HUES64 (cell line): ENCODE data around the gene FOXP1.

Source experiments
- H3K27ac ChIP-seq: 2 replicates; pipeline ENCODE4 v1.7.0; 2013; ENCODE audit warnings: low read depth, low read length, inconsistent platforms
- H3K27me3 ChIP-seq: 2 replicates; pipeline ENCODE4 v1.6.1; 2013; ENCODE audit warnings: mild to moderate bottlenecking, low read length; ENCODE audit not compliant: insufficient read depth
- H3K36me3 ChIP-seq: 2 replicates; pipeline ENCODE4 v1.6.1; 2013; ENCODE audit warnings: mild to moderate bottlenecking, low read length; ENCODE audit not compliant: insufficient read depth
- H3K4me1 ChIP-seq: 2 replicates; pipeline ENCODE4 v1.6.1; 2013; ENCODE audit warnings: mild to moderate bottlenecking, low read length, moderate library complexity; ENCODE audit not compliant: insufficient read depth
- H3K4me3 ChIP-seq: 2 replicates; pipeline ENCODE4 v1.5.1; 2013; ENCODE audit warnings: mild to moderate bottlenecking, low read length, moderate library complexity
- H3K9ac ChIP-seq: 2 replicates; pipeline ENCODE4 v1.6.1; 2013; ENCODE audit warnings: mild to moderate bottlenecking, low read depth, low read length
- H3K9me3 ChIP-seq: 2 replicates; pipeline ENCODE4 v1.6.1; 2013; ENCODE audit warnings: low read depth, low read length; ENCODE audit not compliant: insufficient read depth
- WGBS: fragments of 150-250, 120-280 bp; methylation state at CpG from one replicate; pipeline ENCODE4 v1.1.7; 2013; ENCODE audit warnings: missing lambda C conversion rate; 5-methylcytosine and 5-hydroxymethylcytosine counted together

FOXP1 gene

DNA sequence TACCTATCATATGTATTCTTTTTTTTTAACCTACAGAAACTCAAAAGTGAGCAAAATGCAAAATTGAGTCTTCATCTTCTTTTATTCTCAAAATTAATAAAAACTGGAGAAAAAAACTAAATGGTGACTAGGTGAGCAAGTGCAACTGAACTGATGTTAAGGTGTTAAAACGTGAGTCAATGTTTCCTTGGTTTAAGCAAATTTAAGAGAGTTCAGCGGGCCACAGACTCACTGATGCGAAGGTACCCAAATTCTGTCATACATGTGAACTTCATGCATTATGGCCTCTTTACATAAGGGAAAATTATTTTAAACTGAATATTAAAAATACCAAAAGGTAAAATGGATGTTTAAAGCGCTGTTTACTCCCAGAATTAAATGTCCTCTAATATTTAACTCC, 206.6 kb downstream of the FOXP1 start:
- Histone ChIP-seq H3K36me3 (no peaks in the 10 kb centered on the region), H3K27ac (no peak overlapping the region), H3K27me3 (no peaks in the 10 kb centered on the region), H3K4me1 (peaks cover 10% of the 10 kb centered on the region), H3K9ac (no peak overlapping the region), H3K9me3 (no peaks in the 10 kb centered on the region), H3K4me3 (no peak overlapping the region)
- 97% methylated on average over 3 of the region's 4 CpGs for WGBS

DNA sequence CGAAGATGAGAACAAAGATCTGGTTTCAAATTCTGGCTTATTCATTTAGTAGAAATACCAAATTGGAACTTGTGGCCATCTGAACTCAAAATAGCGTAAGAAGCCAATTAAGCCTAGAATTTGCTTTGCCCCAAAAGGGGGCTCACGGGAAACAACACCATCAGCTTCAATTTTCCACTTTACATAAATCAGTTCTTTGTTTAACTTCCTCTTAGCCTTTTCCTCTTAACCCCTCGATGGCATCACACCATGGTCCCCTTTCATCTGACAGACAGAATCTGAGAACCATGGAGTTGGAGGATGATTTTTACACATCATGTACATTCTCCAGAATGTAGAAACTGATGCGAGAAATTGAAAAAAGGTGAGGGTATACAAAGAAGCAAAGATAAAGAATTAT, 207.0 kb downstream of the FOXP1 start:
- Histone ChIP-seq H3K4me1 (peaks cover 10% of the 10 kb centered on the region), H3K9me3 (no peaks in the 10 kb centered on the region), H3K36me3 (no peaks in the 10 kb centered on the region), H3K4me3 (no peak overlapping the region), H3K27me3 (no peaks in the 10 kb centered on the region), H3K27ac (no peak overlapping the region), H3K9ac (no peak overlapping the region)
- 85% methylated on average over 4 of the region's 5 CpGs for WGBS

DNA sequence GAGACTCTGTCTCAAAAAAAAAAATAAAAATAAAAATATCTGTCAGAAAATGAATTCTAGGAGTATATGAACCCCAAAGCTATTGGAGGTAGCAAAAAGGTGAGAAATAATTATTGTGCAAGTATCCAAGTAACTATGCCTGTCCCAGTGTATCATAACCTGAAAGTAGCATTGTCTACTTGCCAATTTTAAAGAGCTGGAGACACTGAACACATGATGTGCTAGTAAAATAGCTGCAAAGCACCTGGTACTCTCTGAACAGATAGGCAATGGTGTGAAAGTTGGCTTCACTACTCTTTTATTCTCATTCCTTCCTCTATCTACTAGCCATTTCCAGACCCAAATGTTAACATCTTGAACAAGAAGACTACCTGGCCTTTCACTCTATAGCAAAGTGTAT, 208.9 kb downstream of the FOXP1 start:
- H3K4me1 ChIP-seq: peaks cover 10% of the 10 kb centered on the region
- no peak overlapping the region for H3K27ac ChIP-seq
- H3K27me3 ChIP-seq: no peaks in the 10 kb centered on the region

DNA sequence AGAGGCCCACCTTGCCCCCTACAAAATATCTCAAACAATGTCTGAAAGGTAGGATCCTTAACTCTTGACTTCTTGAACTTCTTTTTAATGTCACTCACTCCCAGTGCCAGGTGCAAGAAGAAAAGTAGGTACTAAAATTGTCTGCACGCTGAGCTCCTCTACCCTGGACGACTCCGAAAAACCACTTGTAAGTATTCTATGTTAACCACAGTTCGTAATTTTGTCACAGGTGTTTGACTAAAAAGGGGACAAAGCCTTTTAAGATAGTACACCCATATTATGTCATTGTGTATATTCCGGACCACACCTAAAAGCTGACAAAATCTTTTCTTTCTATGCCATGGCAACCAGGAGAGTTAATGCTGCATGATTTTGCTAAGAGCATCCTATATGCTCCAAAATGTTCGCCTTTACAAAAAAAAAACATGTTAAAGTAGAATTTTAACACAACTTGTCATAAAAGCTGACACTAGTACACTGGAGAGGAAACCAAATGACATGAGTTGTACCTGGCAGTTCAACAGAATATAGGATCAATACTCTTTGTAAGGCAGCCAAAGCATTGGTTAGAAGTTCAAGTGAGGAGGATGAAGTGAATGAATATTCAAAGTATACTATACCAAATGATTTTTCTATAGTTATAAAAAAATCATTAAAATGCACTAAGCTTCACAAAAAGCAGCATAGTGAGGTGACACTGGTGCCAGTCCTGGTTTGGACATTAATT, 210.5 kb downstream of the FOXP1 start:
- Histone ChIP-seq H3K36me3 (no peaks in the 10 kb centered on the region), H3K27me3 (no peaks in the 10 kb centered on the region), H3K9me3 (no peaks in the 10 kb centered on the region), H3K4me1 (peaks cover 10% of the 10 kb centered on the region), H3K9ac (no peak overlapping the region), H3K27ac (no peak overlapping the region), H3K4me3 (no peak overlapping the region)
- WGBS: 94% methylated on average over 6 of the region's 6 CpGs

More for the DNA sequence above, 208.9 kb downstream of the FOXP1 start:
- Histone ChIP-seq H3K9ac (no peak overlapping the region), H3K36me3 (no peaks in the 10 kb centered on the region), H3K9me3 (no peaks in the 10 kb centered on the region), H3K4me3 (no peak overlapping the region)

DNA sequence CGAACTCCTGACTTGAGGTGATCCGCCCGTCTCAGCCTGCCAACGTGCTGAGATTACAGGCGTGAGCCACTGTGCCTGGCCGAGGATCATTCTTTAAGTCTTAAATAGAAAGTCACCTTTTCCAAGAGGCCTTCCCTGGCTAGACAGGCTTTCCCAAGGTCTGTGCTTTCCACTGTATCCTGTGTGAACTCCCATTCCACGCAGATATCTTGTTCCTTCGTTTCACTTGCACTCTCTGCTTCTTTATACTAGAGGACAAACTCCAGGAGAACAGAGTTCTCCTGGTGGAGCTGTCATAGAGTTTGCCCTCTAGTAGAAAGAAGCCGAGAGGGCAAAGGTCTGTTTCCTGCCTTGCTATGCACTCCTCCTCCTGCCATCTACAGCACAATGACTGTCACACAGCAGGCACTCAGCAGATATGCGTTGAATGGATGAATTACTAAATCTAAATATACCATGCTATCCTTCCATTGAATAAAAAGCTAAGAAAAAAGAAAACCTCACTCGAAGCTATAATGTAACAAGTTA, 211.2 kb downstream of the FOXP1 start:
- Histone ChIP-seq H3K9ac (no peak overlapping the region), H3K27ac (no peak overlapping the region), H3K9me3 (no peaks in the 10 kb centered on the region), H3K4me1 (peaks cover 10% of the 10 kb centered on the region), H3K4me3 (no peak overlapping the region), H3K27me3 (no peaks in the 10 kb centered on the region), H3K36me3 (no peaks in the 10 kb centered on the region)
- 76% methylated on average over 10 of the region's 11 CpGs for WGBS

DNA sequence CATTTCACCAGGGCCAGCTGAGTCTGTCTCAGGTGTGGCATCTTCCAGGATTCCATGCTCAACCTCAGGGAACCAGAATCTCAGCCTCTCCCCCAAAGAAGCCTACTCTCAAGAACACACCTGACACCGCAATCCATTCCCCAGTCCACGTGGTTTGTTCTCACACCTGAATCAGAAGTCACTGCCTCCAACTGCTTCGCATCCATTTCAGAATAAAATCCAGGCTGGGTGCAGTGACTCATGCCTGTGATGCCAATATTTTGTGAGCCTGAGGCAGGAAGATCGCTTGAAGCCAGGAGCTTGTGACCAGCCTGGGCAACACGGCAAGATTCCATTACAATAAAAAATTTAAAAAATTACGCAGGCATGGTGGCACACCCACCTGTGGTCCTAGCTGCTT, 212.2 kb downstream of the FOXP1 start:
- Histone ChIP-seq H3K9ac (no peak overlapping the region), H3K36me3 (no peaks in the 10 kb centered on the region), H3K4me3 (no peak overlapping the region), H3K27me3 (no peaks in the 10 kb centered on the region), H3K9me3 (no peaks in the 10 kb centered on the region), H3K27ac (no peak overlapping the region), H3K4me1 (peaks cover 18% of the 10 kb centered on the region)
- WGBS: 92% methylated on average over 6 of the region's 6 CpGs

DNA sequence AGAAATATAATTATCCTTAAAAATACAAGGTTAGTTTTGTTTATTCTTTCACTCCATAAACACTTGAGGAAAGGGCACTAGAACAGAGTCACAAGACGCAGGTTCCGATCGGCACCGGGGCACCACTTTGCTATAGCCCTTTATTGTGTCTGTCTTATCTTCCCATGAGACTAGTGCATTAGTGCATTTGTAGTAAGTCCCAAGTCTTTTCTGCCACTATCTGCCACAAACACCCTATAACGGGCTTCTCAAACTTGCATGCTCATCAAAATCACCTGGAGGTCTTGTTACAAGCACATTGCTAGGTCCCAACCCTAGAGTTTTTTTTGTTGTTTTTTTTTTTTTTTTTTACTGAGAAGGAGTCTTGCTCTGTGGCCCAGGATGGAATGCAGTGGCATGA, 213.1 kb downstream of the FOXP1 start:
- Histone ChIP-seq H3K4me3 (no peak overlapping the region), H3K27me3 (no peaks in the 10 kb centered on the region), H3K9me3 (no peaks in the 10 kb centered on the region), H3K9ac (no peak overlapping the region), H3K36me3 (no peaks in the 10 kb centered on the region), H3K27ac (no peak overlapping the region), H3K4me1 (peaks cover 18% of the 10 kb centered on the region)
- 99% methylated on average over 5 of the region's 5 CpGs for WGBS

DNA sequence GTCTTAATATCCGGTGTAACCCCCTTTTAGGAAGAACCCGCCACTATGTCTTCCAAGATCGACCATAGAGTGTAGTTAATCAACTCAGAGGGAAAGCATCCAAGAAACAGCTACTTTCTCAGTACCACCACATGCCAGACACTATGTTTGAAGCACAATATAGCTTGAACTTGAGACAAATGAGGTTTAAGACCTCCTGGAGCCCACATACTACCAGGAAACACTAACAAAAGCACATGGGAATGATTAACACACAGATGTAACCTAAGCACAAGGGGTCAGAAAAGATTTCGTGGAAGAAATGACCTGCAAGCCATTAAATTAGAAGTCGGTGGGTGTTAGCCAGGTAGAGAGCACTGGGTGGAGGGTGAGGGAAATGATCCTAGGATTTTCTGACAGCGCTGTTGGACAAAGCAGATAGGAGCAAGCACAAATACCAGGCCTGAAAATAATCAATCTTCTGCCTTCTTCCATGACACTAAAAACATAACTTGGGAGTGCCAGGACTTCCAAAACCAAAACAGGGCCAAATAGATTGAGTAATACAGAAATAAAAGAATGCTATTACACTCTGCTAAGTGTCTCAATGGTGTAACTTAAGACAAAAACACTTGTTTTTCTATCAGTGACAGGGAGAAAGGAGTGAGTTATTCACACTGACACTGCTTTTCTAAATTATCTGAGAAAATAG, 213.7 kb downstream of the FOXP1 start:
- H3K36me3 ChIP-seq: no peaks in the 10 kb centered on the region
- no peak overlapping the region for H3K27ac ChIP-seq
- no peaks in the 10 kb centered on the region for H3K27me3 ChIP-seq
- 91% methylated on average over 6 of the region's 6 CpGs for WGBS
- no peak overlapping the region for H3K9ac ChIP-seq
- peaks cover 18% of the 10 kb centered on the region for H3K4me1 ChIP-seq
- H3K9me3 ChIP-seq: no peaks in the 10 kb centered on the region
- H3K4me3 ChIP-seq: no peak overlapping the region

DNA sequence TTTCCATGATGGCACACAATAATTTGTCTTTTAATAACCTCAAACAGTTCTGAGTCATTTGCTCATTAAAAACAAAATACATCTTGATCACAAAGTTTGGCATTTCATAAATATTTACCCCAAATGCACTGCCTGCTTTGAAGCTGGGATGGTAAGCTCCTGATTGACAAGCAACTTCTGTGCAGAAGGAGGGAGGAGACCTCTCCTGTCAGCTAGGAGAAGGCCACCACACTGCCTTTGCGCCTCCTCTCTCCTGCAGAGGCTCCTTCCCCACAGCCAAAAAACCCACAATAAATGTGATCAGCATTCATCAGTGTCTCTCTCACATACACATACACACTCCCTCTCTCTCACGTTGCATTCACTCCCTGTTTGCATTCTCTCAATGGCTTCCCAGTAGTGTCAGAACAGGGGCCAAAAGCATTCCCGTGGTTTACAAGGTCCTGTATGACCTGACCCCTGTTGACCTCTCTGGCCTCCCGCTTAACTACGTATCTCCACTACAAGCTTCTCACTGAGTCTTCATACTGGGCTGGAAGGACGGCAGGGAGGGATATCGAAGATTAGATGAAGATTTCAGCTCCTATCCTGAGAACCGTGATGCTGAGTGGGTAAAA, 216.4 kb downstream of the FOXP1 start:
- H3K9ac ChIP-seq: no peak overlapping the region
- H3K4me1 ChIP-seq: peaks cover 9% of the 10 kb centered on the region
- no peaks in the 10 kb centered on the region for H3K36me3 ChIP-seq
- H3K9me3 ChIP-seq: no peaks in the 10 kb centered on the region
- no peak overlapping the region for H3K4me3 ChIP-seq
- no peaks in the 10 kb centered on the region for H3K27me3 ChIP-seq
- H3K27ac ChIP-seq: no peak overlapping the region
- 79% methylated on average over 8 of the region's 8 CpGs for WGBS

DNA sequence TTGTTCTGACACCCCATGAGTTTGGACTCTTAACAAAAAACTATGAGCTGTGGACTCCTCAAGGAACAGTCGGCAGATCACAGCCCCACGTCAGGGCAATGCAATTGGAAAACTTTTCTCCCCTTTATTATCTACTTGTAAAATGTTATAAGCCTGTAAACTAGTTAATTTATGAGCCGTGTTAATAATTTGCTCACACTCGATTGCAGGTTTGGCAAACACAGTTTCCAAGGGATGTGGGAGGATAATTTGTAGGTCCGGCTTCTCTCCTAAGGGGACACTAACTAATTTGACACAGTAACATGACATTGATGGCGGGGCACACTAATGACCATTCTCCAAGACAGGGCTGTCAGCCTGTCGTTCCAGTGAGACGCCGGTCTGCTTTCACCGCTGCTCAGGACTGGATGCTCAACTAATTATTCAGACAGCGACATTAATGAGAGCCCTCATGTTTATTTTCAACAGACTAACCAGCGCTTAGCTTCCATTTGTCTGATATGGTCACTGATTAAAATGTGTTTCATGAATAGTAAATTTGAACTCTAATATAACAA, 222.1 kb downstream of the FOXP1 start:
- Histone ChIP-seq H3K9me3 (no peaks in the 10 kb centered on the region), H3K9ac (no peak overlapping the region), H3K4me1 (0 out of 2 replicates have a peak, but pooled peaks cover under 1% of the 10 kb centered on the region), H3K27ac (no peak overlapping the region), H3K36me3 (no peaks in the 10 kb centered on the region), H3K27me3 (no peaks in the 10 kb centered on the region), H3K4me3 (no peak overlapping the region)
- 94% methylated on average over 12 of the region's 12 CpGs for whole genome bisulfite sequencing

DNA sequence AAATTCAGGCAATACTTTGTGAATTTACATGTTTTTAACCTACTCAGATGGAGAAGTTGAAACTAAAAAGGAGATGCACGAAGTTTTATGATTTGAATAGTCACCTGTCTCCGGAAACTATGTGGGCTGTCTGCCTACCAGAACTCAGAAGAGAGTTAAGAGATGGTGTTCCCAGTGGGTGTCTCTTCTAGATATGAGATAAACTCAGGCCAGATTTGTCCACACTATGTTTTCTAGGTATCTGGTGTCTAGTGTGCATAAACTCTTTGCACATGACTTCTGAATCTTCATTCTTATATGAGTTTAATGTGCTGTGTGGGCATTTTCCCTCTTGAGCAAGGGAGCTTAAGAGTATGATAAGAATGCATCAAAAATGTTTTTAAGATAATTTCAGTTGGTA, 222.8 kb downstream of the FOXP1 start:
- H3K9ac ChIP-seq: no peak overlapping the region
- H3K27me3 ChIP-seq: no peaks in the 10 kb centered on the region
- H3K4me3 ChIP-seq: no peak overlapping the region
- no peak overlapping the region for H3K27ac ChIP-seq
- no peaks in the 10 kb centered on the region for H3K9me3 ChIP-seq
- no peaks in the 10 kb centered on the region for H3K4me1 ChIP-seq
- 94% methylated on average over 2 of the region's 2 CpGs for WGBS
- H3K36me3 ChIP-seq: no peaks in the 10 kb centered on the region
